GM12875 (cell line): ENCODE measurements around the gene KLHL22.

ENCODE experiments used
- H3K4me3 ChIP-seq: one replicate; pipeline ENCODE4 v1.5.1; 2011; ENCODE audit warnings: low read depth, low read length, control low read depth
- CTCF ChIP-seq: IDR thresholded peaks from 2 replicates; pipeline ENCODE4 v1.5.1; 2011; ENCODE audit warnings: low read depth, mild to moderate bottlenecking, control low read depth, inconsistent platforms, low read length, moderate library complexity, borderline replicate concordance; ENCODE audit not compliant: insufficient read depth

KLHL22 gene

GRCh38 chr22:20450551-20450906, 45.1 kb downstream of the KLHL22 start:
- no peak overlapping the region for H3K4me3 ChIP-seq
- no peak for TF ChIP-seq CTCF

GRCh38 chr22:20449819-20450550, 45.6 kb downstream of the KLHL22 start:
- H3K4me3 ChIP-seq = no peak overlapping the region
- no peak for TF ChIP-seq CTCF

GRCh38 chr22:20448630-20449029, 47.0 kb downstream of the KLHL22 start:
- no peak overlapping the region for H3K4me3 ChIP-seq
- TF ChIP-seq CTCF = no peak

GRCh38 chr22:20446383-20446970, 49.1 kb downstream of the KLHL22 start:
- TF ChIP-seq CTCF = no peak
- H3K4me3 ChIP-seq = no peak overlapping the region

- TF ChIP-seq CTCF = no peak
- H3K4me3 ChIP-seq = no peak overlapping the region
These were observed 51.3 kb downstream of the KLHL22 start for GRCh38 chr22:20444325-20444724.

- no peak overlapping the region for H3K4me3 ChIP-seq
- no peak for TF ChIP-seq CTCF
These were observed 52.9 kb downstream of the KLHL22 start for GRCh38 chr22:20442485-20443284.
